Effector CD4-positive, alpha-beta T cell (primary cell): Measurements from ENCODE around the gene SLC7A5.
"Not testable (repeated sequence)": the region's sequence is repeated elsewhere in the genome, so short reads cannot be mapped to it uniquely, and the experiment has no call there.

Experiments
- DNase-seq: peaks from one replicate; pipeline ENCODE4 v3.0.0-alpha.2; 2020

The SLC7A5 gene

DNA sequence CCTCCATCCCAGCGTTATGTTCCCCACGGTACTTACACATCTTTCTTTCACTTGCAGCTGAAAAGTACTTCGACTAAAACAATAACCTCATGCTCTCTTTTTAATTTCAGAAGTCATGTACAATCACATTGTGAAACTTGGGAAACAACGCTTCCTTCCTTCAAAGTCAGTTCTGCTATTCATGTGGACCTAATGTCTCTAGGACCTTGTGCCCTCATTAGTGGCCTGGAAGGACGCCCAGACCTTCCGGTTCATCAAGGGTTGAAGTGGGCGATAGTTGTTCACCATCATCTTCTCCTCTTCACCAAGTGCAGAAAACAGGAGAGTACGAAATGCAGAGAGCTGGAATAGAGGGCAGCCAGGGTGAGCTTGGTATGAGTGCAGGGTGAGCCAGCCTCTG is 18.6 kb upstream of the SLC7A5 start:
- not testable (repeated sequence) for DNase-seq

DNA sequence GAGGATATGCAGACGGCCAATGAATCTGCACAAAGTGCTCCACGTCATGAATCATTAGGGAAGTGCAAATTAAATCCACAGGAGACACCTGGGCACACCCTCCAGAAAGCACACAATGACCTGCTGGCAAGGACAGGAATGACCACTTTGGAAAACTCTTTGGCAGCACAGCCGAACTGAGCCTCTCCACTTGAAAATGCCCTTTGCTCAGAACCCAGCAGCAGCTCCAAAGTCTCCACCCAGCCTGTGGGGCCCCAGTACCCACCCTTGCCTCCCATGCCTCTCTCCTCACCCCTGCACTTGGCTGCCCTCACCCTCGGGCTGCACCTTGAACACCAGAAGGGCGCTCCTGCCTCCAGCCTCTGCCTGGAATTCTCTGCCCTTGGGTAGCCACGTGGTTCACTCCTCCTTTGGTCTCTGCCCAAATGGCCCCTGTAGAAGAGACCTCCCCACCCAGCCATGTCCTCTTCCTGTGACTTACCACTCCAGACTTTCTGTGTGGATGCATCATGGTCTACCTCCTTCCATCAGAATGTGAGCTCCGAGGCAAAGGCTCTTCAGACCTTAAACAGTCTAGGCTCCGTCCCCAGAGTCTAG is 16.2 kb upstream of the SLC7A5 start:
- DNase-seq, result not testable (repeated sequence)

DNA sequence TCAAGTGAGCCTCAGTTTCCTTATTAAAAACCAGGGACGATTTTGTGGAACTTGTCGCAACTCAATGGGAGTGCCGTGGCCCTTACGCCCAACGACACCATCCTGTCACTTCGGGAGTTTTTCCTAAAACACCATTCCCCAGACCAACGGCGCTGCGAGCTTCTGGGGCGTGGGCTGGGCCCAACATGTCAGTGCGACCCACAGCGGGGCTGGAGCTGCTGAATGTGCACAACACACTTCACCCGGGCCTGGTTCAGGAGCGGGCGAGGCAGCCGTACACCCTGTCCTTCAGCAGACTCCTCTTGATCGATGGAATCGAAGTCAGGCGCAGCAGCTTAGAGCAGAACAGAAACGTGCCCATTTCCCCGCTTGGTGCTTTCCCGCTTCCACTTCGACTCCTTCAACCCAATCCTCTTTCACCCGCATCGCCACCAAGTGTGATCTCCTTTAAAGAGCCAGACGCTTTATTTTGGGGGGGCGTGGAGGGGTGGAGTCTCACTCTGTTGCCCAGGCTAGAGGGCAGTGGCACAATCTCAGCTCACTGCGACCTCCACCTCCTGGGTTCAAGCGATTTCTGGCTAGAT is 13.2 kb upstream of the SLC7A5 start:
- no peak for DNase-seq

DNA sequence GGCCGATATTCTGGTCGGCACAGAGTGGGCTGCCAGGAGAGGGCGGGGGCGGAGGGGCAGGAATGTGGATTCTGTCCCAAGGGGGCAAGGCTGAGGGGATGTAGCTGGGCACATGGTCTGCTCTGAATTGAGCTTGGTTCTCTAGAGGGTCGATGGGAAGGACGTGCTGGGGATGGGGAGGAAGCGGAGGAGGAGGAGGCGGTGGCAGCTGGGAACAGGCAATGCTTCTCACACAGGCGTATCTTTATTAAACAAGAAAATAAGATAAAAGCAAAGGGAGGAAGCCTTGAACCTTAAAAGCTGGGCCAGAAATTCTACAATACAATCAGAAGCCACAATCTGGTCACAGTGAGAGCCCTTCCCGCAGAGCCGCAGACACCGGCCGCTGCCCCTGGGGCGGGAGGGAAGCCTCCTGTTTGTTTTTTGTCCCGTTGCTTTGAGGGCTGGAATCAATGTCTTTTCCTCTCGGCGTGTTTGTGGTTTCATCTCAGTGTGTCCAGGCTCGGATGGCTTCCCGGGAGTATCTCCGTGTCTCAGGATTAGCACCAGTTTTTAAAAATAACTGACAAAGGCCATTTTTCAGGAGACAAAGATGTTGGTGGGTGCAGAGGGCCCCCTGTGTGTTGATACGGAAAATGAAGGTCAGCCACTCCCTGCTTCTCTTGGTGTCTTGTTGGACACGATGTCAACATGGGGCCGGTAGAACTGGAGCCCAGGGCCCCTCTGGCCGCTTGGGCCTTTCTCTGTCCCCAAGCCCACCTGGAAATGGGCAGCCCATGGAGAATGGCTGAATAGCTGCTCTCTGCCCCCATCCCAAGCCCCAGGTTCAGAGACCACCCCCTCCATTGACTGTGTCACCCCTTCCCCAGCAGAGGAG is 12.3 kb upstream of the SLC7A5 start:
- no peak for DNase-seq

DNA sequence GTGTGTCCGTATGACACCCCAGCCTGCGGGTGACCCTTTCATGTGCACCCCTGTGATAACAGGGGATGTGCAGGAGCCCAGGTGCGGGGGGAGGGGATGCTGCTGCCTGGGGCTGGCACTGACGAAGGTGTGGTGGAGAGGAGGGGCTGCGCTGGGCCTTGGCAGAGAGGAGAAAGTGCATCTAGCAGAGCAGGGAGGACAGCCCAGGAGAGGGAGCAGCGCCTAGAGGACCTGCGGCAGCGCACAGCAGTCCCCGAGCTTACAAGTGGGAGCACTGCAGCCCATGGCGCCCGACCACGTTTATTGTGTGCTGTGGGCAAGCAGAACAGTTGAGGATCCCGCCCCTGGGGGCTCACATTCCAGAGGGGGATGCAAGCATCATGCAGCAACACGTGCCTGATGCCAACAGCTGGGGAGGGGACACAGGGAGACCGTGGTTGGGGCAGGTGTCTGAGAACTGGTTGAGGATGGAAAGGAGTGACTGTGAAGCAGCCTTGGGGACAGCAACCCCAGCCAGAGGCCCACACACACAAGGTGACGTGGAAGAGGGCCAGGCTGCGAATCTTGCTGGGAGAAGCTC is 10.9 kb upstream of the SLC7A5 start:
- no peak for DNase-seq

DNA sequence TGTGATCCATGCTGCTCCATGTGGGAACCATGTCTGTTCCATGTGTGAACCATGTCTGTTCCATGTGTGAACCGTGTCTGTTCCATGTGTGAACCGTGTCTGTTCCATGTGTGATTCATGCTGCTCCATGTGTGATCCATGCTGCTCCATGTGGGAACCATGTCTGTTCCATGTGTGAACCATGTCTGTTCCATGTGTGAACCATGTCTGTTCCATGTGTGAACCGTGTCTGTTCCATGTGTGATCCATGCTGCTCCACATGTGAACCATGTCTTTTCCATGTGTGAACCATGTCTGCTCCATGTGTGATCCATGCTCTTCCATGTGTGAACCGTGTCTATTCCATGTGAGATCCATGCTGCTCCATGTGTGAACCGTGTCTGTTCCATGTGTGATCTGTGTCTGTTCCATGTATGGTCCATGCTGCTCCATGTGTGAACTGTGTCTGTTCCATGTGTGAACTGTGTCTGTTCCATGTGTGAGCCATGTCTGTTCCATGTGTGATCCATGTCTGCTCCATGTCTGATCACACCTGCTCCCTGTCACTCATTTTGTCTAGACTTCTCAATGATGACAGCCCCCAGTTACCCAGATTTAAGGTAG is 10.2 kb upstream of the SLC7A5 start:
- not testable (repeated sequence) for DNase-seq

DNA sequence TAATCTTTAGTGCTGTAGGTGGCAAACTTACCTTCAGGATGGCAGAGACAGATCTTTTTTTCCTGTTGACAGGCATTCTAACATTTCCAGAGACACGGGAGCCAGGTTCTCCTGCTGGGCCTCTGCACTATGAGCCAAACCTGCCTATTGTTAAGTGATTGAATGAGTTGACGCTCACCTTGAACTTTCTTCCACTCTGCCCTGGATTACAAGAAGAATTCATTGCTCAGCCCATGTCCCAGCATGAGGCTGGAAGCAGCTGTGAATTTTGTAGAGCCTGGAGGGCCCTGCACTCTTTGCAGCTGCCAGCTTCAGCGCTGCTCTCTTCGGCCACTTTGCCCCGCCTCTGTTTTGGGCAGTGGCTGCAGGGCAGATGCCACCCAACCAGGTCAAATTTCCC is 9.4 kb upstream of the SLC7A5 start:
- no peak for DNase-seq

DNA sequence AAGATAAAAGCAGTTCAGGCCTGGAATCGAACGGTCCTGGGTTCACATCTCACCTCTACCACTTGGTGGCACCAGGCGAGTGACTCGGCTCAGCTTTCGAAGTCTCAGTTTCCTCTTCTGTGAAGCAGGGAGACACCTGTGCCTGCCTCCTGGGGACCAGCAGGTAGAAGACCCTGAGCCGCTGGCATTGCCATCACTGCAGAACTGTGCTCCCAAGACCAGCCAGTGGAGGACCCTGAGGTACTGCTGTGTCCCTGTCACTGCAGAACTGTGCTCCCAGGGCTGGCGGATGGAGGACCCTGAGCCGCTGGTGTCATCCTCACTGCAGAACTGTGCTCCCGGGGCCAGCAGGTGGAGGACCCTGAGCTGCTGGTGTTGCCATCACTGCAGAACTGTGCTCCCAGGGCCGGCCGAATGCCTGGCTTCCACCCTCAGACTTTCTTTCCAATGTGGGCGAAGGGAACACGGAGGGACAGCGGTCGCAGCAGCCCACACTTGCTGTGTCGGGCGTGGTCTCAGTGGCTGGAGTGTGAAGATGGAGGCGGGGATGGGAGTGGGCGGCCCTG is 8.7 kb upstream of the SLC7A5 start:
- DNase-seq, result no peak

DNA sequence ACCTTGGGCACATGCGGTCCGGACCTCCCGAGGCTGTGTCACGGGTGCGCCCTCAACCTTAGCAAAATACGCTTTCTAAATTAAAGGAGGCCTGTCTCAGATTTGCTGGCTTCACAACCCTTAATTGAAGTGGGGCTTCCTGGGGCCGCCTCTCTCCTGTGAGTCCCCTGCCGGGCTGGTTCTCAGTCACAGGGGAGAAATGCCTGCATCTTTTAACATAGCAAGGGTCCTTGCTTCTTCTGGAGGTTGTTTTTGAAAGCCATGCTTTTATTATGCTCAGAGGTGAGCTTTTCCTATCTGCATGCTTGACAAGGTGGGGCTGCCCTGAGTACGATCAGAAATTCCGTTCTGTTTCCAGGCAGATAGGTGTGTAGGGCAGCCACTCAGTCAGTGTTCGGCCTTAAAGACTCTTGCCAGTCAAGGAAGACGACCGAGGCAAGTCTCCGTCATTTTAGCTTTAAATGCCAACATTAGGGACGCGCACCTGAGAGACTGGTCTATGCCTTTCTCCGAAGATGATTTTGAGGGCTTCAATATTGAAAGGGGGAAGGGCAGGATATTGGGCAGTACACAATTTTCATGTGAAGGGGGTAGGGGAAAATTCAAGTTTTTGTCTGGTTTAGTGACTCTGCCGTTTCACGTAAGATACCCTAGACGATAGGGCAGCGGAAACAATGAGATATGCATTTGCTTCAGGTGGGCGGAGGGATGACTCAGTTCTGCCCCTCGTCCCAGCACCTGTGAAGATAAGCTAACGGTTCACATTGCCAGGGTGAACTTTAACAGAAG is 5.5 kb upstream of the SLC7A5 start:
- DNase-seq, result no peak

DNA sequence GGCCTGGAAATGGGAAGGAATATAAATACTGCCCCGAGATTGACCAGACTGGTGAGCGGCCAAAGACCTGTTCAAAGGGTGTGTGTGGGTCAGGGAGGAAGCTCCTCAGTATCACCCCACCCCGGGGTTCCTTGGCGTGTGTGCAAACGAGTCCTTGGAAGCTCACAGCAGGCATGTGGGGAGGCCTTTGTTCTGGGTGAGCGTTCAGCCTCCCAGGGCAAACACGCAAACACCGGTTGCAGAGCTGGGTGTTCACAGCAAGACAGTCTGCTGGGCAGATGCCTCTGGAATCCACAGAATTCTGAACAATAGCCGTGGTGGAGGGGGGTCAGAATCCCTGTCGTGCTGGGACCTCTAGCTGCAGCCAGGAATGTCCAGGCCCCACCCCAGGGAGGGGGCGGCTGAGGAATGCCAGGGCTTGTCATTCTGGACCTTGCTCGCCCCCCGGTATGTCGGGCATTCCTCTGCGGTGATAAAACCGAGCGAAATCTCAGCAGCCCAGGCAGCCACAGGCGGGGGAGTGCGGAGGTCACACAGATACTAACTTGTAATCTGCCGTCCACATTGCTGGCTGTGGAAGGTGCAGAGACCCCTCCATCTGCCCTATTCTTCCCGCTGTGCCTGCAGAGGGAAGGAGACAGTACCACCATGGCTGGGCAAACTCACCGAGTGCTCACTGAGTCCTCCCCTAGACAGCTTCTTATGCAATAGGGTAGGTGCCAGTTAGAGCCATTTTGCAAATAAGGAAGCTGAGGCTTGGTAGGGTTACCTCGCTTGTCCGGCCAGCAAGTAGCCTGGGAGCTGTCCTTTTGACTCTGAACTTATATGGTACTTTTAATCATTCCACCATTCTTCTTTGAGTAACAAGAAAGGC is 1.3 kb upstream of the SLC7A5 start:
- not testable (repeated sequence) for DNase-seq

DNA sequence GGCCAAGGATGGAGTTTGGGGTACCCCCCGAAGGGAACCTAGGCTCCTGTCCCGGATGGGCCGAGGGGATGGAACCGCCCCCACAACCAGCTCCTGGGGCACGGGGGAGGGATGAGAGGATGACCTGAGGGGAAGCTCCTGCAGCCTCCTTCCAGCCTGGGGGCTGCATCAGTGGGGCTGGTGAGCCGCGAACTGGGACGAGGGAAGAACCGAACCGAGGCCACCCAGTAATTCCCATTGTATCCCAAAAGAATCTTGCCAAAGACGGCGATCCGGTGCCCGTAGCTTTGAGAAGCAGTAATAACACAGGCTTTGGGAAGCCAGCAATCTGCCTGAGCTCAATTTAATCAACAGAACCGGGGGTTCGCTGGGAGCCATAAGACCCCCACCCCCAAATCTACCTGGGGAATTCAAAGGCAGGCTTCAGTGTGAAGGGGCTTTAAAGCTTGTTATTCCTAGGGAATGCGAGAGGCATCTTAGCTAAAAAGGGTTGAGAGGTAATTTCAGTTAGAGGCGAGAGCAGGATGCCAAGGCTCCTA is 641 bp upstream of the SLC7A5 start:
- DNase-seq, result not testable (repeated sequence)

DNA sequence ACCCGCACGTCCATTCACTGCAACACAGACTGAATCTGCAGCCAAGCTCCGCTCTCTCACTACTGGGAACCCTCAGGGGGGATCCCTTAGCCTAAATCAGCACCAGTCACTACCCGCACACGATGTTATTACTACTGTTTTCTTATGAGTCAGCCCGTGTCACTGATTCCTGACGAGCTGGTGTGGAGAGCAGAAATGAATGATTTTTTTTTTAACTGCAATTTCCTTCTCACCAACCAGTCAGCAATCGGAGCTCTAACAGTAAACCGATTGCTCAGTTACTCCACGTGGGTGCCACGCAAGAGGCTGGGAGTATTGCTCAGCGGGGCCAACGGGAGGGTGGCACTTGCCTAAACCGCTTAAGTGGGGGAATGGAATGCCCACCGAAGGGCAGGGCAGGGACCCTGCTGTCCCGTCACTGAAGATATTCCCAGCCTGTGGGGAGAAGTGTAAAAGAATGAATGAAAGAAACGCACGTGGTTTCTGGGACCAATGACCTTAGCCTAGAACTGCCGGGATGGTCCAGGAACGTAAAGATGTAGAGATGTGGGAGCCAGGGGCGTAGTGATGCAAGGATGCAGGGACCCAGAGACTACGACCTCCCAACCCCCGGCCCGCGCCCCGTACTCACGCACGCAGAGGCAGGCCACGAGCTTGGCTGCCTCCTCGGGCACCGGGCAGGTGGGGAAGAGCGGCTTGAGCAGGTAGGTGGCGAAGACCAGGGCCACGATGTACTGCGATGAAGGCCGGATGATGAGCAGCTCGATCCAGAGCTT is 865 bp downstream of the SLC7A5 start:
- peak; percentile 66 for DNase-seq

DNA sequence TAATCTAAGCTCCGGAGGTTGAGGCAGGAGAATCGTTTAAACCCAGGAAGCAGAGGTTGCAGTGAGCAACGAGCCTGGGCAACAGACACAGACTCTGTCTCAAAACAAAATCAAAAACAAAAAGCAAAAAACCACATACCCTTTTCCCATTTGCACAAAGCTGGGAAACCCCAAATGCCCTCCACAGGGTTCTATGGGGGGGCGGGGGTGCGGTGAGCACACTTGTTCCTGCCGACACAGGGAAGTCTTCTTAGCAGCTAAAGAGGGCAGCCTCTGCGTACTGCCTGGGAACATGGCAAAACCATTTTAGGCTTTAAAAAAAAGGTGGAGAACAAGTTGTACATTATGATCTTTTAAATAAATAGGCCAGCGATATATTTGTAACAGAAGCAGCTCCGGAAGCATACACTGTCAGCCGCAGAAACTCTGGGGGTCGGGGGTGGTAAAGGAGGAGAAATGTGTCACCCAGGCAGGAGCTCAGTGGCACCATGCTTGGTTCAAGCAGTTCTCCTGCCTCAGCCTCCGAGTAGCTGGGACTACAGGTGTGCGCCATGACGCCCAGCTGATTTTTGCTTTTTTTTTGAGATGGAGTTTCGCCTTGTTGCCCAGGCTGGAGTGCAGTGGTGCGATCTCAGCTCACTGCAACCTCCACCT is 3.3 kb downstream of the SLC7A5 start:
- peak; percentile 59 for DNase-seq

DNA sequence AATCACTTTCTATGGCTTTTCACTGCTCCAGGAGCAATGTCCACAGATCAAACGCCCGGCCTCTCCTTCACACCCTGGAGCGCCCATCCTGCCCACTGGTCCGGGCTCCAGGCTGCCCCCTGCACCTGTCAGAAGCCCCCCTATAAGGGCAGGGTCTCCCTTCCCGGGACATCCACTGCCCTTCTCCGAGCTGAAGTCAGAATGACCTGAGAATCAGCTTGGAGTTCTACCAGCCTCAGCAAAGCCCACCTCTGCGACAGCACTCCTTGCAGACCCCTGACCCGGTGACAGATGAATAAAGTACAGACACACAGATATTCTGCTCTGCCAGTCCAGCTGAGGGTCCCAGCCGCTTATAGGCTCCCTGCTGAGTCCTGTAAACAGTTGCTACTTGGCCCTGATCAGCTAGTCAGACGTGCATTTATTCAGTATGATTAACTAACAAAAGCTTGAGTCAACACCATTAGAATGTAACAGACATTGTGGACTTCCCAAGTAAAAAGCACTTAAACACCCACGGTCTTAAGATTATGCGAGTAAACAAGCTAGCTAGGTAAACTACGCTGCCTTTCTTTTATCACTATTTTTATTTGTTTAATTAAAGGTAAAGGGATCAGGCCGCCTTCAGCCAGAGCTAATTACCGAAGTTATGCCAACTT is 4.8 kb downstream of the SLC7A5 start:
- DNase-seq, result no peak

DNA sequence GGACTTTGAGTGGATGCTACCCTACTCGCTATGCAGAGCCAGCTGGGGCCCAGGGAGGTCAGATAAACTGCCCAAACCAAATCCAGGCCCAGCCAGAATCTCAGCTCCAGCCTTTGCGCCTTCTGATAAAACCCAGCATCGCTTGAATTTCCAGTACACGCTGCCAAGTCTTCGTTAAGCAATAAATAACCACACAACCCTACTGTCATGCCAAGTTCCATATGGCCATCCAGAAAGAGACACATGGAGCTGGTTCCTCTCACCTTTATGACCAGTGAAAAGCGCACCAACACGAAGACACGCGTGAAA is 6.0 kb downstream of the SLC7A5 start:
- DNase-seq, result not testable (repeated sequence)

DNA sequence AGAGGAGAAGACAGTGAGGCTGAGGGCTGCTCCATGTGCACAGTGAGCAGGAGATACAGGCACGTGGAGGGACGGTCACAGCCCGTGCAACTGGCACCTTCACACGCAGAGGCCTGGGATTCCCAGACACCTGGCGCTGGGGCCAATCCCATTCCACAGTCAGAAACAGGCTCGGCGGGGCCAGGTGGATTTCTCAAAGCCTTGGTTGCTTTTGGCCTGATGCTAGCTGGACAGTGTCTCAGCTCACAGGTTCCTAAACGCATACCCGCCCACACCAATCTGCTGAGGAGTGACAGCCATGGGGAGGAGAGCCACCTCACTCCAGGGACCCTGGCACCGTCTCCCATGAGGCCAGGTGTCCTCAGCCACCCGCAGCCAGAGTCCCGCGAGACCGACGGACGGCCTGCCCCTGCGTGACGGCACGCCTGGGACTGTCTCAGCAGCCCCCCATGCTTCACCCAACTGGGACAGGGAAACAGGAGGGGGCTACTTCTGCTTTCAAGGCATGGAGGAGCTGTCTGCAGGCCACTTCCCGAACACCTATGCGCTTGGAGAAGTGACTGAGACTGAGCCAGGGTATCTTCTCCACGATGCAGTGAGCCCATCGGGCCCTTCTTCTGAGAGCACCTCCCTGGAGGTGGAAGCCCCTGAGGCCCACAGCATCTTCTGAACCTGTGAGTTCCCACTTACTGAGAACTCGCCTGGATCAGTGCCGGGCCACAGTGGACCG is 6.5 kb downstream of the SLC7A5 start:
- DNase-seq, result not testable (repeated sequence)

DNA sequence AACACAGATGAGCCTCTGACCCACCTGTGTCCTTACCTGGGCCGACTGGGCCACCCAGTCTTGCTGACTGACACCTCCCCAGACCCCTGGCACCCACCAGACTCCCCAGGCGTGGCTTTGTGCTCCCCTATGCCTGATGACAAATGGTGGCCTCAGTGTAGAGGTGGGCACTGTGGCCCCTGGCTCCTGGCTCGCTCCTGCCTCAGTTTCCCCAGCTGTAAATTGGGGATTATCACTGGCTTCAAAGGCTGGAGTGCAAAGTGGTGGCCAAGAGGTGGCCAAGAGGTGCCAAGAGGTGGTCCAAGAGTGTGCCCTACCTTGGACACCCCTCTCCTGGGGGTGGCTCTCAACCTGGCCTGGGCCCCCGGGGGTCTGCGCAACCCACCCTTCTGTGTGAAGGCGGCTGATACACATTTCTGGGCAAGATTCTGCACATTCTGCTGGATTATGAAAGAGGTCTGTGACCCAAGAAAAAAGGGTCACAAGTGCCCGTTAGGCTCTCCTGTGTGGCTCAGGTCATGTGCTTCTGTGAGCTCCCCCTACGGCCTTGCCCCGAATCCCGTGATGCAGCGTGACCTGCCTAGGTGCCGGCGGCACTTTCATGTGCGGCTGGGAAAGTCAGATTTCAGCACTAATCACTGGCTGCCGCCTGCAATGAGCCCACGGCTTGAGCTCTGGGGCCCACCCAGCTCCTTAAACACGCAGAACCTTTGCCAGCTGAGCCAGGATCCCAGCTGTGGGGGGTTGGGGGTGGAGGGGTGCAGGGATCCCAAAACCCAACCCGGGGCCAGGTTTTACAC is 7.8 kb downstream of the SLC7A5 start:
- DNase-seq, result not testable (repeated sequence)
